HTR-8/SVneo (cell line): ENCODE results near the gene WFDC8.

Experiments used
- DNase-seq: peaks from one replicate; pipeline ENCODE4 v3.0.0; 2011; ENCODE audit warnings: low spot score, mixed read lengths; ENCODE audit not compliant: insufficient read length
- FAIRE-seq: peaks from 2 replicates; lab custom pipeline; 2011; peaks lifted over from hg19 to GRCh38; lab: Jason Lieb, UNC

WFDC8 gene

DNA sequence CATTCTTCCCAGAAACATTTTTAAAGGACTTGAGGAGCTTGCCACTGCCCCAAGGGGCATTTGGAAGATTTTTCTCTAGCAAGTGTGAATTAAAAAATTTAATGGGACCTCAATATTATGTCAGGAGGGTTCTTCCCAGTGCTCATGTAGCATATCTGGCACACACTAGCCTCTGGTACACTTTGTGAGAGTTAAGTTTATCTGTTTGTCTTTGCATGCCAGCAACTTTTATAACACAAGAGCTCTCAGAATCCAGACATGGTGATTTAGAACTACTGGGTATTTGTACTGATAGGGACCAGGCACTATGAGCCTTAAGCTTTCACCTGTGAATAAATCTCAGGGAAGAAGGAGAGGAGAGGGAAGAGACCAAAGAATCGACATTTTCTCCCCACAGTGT lies 76.5 kb downstream of the WFDC8 start:
- DNase-seq (no peak), FAIRE-seq (no peak)
